AG10803 (cell line): ENCODE measurements around the gene KCNB1.
"Not testable (repeated sequence)": the region's sequence is repeated elsewhere in the genome, so short reads cannot be mapped to it uniquely, and the experiment has no call there.

Source experiments
- DNase-seq: peaks from one replicate; pipeline ENCODE4 v3.0.0; 2010; ENCODE audit warnings: low read depth
- H3K4me3 ChIP-seq: 2 replicates; pipeline ENCODE4 v1.5.1; 2011; ENCODE audit warnings: mild to moderate bottlenecking, low read length, control low read depth
- CTCF ChIP-seq: conservative IDR thresholded peaks from 2 replicates; pipeline ENCODE4 v1.5.1; 2011; ENCODE audit warnings: mild to moderate bottlenecking, low read length, control low read depth, inconsistent platforms

The KCNB1 gene

DNA sequence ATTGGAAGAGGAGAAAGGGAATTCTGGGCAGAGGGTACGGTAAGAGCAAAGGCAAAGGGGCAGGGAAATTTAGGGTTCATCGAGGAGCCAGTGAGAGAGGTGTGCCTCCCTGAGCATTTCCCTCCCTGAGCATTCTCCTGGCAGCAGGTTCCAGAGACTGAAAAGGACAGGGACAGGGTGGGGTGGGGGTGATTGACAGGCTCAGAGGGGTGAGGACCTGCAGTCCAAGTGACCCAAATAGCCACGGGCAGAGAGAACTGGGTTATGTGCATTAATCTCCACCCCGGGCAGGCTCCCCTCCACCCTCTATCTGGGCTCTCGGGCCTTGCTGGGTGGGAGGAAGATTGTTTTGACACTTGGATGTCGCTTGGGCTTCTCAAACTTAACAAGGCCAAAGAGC lies 69.5 kb downstream of the KCNB1 start:
- TF ChIP-seq CTCF, result no peak
- no peak for DNase-seq

GRCh38 chr20:49412254-49412653 lies 70.2 kb downstream of the KCNB1 start:
- H3K4me3 ChIP-seq, result no peak overlapping the region
- no peak for TF ChIP-seq CTCF
- no peak for DNase-seq

More for the DNA sequence above, 69.5 kb downstream of the KCNB1 start:
- no peak overlapping the region for H3K4me3 ChIP-seq

- DNase-seq, result no peak
Observed at GRCh38 chr20:49411221-49411925, 71.1 kb downstream of the KCNB1 start.

DNA sequence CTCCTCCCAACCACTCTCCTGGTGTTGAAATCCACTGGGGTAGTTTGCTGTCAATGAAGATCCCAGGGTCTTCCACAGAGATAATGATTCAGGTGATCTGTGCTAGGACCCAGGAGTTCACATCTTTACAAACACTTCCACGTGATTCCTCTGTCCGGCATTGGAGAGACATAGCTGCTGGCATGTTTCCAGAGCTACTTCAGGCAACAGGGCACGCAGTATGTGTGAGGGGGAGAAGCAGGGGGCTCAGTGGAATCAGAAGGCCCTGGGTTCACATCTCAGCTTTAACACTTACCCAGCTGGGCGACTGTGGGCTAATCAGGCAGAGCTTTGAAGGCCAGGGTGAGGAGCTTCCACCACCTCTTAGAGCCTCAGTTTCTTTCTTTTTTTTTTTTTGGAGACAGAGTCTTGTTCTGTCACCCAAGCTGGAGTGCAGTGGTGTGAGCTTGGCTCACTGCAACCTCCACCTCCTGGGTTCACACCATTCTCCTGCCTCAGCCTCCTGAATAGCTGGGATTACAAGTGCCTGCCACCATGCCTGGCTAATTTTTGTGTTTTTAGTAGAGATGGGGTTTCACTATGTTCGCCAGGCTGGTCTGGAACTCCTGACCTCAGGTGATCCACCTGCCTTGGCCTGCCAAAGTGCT lies 72.4 kb downstream of the KCNB1 start:
- DNase-seq, H3K4me3 ChIP-seq: not testable (repeated sequence)

More at GRCh38 chr20:49411221-49411925, 71.1 kb downstream of the KCNB1 start:
- no peak for TF ChIP-seq CTCF
- H3K4me3 ChIP-seq, result no peak overlapping the region

DNA sequence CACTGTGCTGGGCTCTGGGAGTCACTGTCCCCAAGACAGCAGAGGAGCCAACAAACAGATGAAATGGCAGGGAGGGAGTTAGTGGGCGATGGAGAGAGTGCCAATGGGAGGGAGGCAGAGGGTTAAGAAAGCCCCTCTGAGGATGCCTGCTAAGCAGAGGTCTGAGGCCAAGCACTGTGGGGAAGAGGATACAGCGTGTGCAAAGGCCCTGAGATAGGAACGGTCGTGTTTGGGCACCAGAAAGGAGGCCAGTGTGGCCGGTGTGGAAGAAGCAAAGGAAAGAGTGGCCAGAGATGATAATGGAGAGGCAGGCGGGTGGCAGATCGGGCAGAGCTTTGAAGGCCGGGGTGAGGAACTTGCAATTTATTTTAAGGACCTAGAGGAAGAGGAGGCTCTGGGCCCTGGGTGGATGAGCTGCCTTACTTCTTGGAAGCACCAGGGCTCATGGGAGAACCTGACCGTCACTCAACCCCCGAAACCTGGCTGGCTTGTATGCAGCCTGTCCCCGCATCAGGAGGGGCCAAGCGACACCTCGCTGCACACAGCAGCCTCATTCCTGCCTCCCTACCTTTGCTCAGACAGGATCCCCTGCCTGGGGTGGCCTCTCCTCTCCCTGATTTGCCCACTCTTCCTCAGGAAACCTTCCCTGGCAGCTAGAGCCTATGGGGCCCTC lies 73.0 kb downstream of the KCNB1 start:
- no peak for TF ChIP-seq CTCF
- no peak for DNase-seq
- H3K4me3 ChIP-seq, result no peak overlapping the region

- no peak for DNase-seq
- no peak for TF ChIP-seq CTCF
- H3K4me3 ChIP-seq, result no peak overlapping the region
Observed at GRCh38 chr20:49408509-49409104, 73.9 kb downstream of the KCNB1 start.

DNA sequence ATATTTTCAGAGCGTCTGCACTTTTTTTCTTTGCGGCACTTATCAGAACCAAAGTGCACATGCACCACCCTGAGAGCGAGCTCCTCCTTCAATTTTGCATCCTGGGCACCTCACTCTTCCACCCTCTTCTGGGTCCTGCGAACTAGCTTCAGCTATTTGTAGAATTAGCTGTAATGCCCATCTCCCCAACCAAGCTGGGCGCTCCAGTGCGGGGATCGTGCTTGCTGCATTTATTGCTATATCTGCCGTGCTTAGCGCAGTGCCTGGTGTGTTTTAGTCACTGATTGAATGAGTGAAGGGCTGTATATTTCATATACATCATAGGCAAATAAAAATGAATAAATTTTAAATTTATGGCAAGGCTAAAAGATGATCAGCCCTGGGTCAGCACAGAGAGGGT lies 75.8 kb downstream of the KCNB1 start:
- DNase-seq, result no peak
- no peak for TF ChIP-seq CTCF
- no peak overlapping the region for H3K4me3 ChIP-seq
